GM10248 (cell line): ENCODE measurements around the gene FILIP1L.

Source experiments
- CTCF ChIA-PET: fragments of 300-600 bp; sonication (Branson Sonifier 250); formaldehyde crosslinking; extraction: SDS; loops from one replicate; lab custom pipeline; 2021; ENCODE audit warnings: antibody characterized with exemption; lab: Yijun Ruan, JAX
- POLR2A ChIA-PET: fragments of 350-650 bp; sonication (Branson Sonifier 250); formaldehyde crosslinking; extraction: SDS; loops from one replicate; lab custom pipeline; 2020; ENCODE audit warnings: antibody characterized with exemption; lab: Yijun Ruan, JAX
- DNase-seq: peaks from one replicate; pipeline ENCODE4 v3.0.0; 2012; ENCODE audit errors: extremely low spot score
- CTCF ChIP-seq: IDR thresholded peaks from 2 replicates; pipeline ENCODE4 v1.5.1; 2012; ENCODE audit warnings: mild to moderate bottlenecking, low read depth; ENCODE audit errors: extremely low read depth, missing control alignments, control extremely low read depth

The FILIP1L gene

GRCh38 chr3:99856437-99857220 lies 257.7 kb downstream of the FILIP1L start:
- ChIA-PET POLR2A (no interaction called here), CTCF (interaction anchor here (1.1 to 2.4 kb wide), 3 partner anchors 10 to 13 kb away, joined by 3 to 12 read pairs (median 4); no protein-coding TSS in a partner anchor)
- TF ChIP-seq CTCF: no peak
- DNase-seq: no peak

GRCh38 chr3:99855900-99856299 lies 258.4 kb downstream of the FILIP1L start:
- ChIA-PET CTCF (interaction anchor here (1.9 to 2.4 kb wide), 2 partner anchors 11 to 12 kb away, joined by 4 to 12 read pairs; no protein-coding TSS in a partner anchor), POLR2A (no interaction called here)
- no peak for TF ChIP-seq CTCF
- DNase-seq: no peak

GRCh38 chr3:99854756-99855298 lies 259.5 kb downstream of the FILIP1L start:
- no peak for DNase-seq
- CTCF ChIA-PET: interaction anchor here (1.9 to 2.4 kb wide), 3 partner anchors 11 to 23 kb away, joined by 4 to 12 read pairs (median 7); no protein-coding TSS in a partner anchor
- no peak for TF ChIP-seq CTCF
- POLR2A ChIA-PET: interaction anchor here (0.6 kb wide), 1 partner anchor 23 kb away, joined by 4 read pairs; no protein-coding TSS in a partner anchor

GRCh38 chr3:99852851-99853250 lies 261.4 kb downstream of the FILIP1L start:
- POLR2A ChIA-PET: no interaction called here
- no peak for DNase-seq
- CTCF ChIA-PET: no interaction called here

GRCh38 chr3:99851955-99852354 lies 262.3 kb downstream of the FILIP1L start:
- no peak for DNase-seq
- ChIA-PET CTCF (interaction anchor here (2.4 to 3.1 kb wide), 2 partner anchors 16 to 20 kb away, joined by 11 to 15 read pairs; no protein-coding TSS in a partner anchor), POLR2A (no interaction called here)
- no peak for TF ChIP-seq CTCF

More at GRCh38 chr3:99852851-99853250, 261.4 kb downstream of the FILIP1L start:
- TF ChIP-seq CTCF: no peak

GRCh38 chr3:99850608-99851007 lies 263.7 kb downstream of the FILIP1L start:
- CTCF ChIA-PET: interaction anchor here (0.9 to 3.1 kb wide), 14 partner anchors 9 to 612 kb away, joined by 3 to 15 read pairs (median 5); no protein-coding TSS in a partner anchor
- no peak for DNase-seq
- POLR2A ChIA-PET: no interaction called here
- TF ChIP-seq CTCF: no peak
